OCI-LY3 (cell line): ENCODE measurements around the gene EHD1.

ENCODE experiments used
- EZH2phosphoT487 ChIP-seq: fragments of 200-600 bp; shearing (Covaris generic); IDR thresholded peaks from 2 replicates; pipeline ENCODE4 v1.6.1; 2018; ENCODE audit warnings: antibody characterized with exemption, mixed run types, low read depth
- TF ChIP-seq, protein P1 (sequence below): fragments of 200-600, 300-600 bp; sonication (generic); IDR thresholded peaks from 2 replicates; pipeline ENCODE4 v1.5.1; 2014; ENCODE audit warnings: antibody characterized with exemption, low read length, low read depth

DNA sequence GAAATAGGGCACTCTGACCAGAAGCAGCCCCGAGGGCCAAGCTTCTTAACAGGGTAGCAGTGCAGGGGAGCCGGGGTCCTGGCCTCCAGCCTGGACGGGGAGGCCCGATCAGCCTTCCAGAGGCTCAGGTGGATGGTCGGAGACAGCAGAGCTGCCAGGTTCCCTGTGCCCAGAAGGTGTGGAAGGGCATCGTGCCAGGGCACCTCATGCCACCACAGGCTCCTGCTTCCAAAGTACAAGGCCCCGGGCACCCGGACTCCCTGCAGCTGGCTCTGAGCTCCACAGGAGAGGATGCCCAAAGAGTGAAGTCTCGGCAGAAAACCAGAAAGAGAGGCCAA lies 14.3 kb downstream of the EHD1 start:
- TF ChIP-seq, protein P1, sequence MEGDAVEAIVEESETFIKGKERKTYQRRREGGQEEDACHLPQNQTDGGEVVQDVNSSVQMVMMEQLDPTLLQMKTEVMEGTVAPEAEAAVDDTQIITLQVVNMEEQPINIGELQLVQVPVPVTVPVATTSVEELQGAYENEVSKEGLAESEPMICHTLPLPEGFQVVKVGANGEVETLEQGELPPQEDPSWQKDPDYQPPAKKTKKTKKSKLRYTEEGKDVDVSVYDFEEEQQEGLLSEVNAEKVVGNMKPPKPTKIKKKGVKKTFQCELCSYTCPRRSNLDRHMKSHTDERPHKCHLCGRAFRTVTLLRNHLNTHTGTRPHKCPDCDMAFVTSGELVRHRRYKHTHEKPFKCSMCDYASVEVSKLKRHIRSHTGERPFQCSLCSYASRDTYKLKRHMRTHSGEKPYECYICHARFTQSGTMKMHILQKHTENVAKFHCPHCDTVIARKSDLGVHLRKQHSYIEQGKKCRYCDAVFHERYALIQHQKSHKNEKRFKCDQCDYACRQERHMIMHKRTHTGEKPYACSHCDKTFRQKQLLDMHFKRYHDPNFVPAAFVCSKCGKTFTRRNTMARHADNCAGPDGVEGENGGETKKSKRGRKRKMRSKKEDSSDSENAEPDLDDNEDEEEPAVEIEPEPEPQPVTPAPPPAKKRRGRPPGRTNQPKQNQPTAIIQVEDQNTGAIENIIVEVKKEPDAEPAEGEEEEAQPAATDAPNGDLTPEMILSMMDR: no peak
- no peak for TF ChIP-seq EZH2phosphoT487
